Cortex of kidney (tissue), 1 donor: ENCODE measurements around the gene ONECUT2.

Source experiments
- DNase-seq: peaks from one replicate; lab custom pipeline; 2025; lab: John Stamatoyannopoulos, UW

The ONECUT2 gene

DNA sequence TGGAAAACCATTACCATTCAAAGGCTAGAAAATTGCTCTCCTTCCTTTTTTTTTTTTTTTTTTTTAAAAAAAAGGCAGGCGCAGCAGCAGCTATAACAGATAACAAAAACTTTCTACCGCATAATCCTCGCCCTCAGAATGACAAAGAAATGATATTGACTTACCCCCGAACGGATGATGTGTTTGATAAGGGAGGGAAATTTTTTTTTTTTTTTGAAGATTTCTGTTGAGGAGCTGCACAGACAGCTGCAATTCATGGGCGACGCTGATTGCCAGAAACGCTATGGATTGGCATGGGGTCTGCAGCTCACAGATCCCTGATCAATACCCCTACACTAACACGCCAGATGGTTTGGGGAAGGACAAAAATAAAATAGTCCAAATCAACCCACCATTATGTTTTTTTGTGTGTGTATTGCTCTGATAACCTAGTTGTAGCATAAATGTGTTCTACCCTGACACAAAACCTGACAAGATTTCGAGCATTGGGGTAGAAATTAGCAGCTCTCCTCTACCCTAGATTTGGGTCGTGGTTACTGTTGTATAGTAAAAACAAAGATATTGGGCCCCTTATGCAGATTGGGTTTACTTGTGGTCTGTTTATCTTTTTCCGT is 3.6 kb upstream of the ONECUT2 start:
- DNase-seq: no peak

DNA sequence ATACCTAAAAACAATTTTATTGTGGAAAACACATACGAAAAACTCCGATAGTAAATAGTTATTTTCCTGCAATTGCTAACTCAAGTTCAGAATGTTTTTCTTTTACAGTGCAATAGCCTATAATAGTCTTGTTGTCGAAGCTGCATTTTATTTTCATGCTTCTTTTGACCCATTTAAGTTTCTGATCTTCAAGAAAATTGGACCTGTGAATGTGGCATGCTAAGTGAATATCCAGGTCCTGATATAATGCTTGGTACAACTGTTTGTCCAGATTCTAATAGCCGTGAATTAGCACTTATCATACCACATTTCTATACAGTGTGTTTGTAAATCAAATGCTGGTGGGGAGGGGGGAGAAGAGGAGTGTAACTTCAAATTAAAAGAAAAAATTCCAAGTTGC is 3.0 kb upstream of the ONECUT2 start:
- no peak for DNase-seq

DNA sequence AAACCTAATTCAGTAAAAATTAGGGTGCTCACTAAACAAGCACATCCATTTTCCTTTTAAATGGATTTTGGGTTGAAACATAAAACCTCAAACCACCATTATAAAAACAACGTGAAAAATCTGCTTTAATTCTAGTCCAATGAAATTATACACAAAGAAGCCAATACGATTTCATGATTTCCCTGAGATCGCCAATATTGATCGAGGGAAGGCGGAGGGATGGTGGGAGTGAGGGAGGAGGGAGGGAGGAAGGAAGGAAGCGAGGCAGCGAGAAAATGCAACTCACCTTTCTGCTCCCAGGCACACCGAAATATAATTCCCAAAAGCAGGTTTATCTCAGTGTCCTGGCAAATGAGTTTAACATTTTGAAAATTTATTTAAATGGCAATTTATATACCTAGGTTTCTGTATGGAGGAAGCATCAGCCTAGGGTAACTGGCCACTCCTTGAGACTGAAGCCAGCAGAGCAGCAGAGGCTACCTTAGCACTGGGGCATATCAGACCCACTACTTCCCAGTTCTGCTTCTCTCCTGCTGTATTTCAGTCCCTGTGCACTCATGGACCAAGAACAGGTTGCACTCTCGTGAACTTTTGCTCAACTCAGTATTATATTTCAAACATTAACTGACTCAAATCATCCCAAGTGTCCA is 2.3 kb upstream of the ONECUT2 start:
- no peak for DNase-seq

DNA sequence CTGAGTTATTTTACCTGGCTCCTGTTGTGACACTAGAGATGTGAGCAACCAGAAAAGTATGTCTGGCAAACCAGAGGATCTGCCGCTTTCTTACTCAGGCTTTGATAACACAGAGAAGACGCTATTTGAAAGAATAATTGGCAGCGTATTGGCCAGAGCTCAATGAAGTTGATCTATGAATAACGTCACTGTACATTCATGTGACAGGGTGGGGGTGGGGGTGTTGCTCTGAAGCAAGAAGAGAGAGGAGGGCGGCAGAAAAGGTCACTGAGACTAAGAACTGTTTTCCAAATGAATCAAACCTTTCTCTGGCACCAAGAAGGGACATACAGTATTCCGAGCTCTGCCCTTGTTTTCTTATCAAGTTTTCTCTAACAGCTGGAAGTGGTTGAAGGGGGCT is 1.7 kb upstream of the ONECUT2 start:
- DNase-seq: no peak

DNA sequence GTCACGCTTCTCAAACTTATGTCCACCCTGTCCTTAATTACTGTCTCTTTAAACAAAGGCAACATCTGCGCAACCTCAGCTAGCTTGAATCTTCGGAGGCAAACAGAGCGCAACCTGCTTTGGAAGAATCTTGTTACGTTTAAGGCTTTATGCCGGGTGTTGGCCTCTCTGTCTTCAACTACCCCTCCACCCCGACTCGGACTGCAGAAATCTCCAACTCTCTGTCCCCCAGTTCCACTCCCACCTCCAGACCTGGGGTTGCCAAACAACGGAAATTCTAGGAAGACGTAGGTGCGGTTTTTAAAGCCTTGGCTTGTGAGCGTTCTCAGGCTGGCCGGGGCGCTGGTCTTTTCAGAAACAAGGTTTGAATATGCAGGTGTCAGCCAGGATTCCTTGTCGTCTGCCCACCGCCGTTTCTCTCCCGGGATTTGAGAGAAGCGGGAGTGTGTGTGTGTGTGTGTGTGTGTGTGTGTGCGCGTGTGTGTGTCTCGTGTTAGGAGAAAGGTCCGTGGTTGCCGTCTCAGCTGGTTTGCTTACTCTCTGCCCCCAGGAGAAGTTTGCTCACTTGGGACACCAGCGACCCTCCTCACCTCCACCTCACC is 1.1 kb upstream of the ONECUT2 start:
- no peak for DNase-seq

DNA sequence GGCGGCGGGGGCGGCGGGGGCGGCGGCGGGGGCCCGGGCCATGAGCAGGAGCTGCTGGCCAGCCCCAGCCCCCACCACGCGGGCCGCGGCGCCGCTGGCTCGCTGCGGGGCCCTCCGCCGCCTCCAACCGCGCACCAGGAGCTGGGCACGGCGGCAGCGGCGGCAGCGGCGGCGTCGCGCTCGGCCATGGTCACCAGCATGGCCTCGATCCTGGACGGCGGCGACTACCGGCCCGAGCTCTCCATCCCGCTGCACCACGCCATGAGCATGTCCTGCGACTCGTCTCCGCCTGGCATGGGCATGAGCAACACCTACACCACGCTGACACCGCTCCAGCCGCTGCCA is 644 bp downstream of the ONECUT2 start:
- no peak for DNase-seq

DNA sequence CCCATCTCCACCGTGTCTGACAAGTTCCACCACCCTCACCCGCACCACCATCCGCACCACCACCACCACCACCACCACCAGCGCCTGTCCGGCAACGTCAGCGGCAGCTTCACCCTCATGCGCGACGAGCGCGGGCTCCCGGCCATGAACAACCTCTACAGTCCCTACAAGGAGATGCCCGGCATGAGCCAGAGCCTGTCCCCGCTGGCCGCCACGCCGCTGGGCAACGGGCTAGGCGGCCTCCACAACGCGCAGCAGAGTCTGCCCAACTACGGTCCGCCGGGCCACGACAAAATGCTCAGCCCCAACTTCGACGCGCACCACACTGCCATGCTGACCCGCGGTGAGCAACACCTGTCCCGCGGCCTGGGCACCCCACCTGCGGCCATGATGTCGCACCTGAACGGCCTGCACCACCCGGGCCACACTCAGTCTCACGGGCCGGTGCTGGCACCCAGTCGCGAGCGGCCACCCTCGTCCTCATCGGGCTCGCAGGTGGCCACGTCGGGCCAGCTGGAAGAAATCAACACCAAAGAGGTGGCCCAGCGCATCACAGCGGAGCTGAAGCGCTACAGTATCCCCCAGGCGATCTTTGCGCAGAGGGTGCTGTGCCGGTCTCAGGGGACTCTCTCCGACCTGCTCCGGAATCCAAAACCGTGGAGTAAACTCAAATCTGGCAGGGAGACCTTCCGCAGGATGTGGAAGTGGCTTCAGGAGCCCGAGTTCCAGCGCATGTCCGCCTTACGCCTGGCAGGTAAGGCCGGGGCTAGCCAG is 1.2 kb downstream of the ONECUT2 start:
- no peak for DNase-seq

DNA sequence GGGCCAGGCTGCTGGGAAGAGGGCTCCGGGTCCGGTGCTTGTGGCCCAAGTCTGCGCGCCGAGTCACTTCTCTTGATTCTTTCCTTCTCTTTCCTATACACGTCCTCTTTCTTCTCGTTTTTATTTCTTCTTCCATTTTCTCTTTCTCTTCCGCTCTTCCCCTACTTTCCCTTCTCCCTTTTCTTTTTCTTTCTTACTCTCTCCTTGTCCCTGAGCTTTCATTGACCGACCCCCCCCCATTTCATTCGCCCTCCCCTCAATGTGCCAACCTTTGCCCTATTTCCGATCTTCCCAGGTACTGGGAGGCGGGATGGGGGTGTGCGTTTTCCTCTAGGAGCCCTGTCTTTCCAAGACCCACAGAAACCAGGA is 1.8 kb downstream of the ONECUT2 start:
- DNase-seq: no peak

DNA sequence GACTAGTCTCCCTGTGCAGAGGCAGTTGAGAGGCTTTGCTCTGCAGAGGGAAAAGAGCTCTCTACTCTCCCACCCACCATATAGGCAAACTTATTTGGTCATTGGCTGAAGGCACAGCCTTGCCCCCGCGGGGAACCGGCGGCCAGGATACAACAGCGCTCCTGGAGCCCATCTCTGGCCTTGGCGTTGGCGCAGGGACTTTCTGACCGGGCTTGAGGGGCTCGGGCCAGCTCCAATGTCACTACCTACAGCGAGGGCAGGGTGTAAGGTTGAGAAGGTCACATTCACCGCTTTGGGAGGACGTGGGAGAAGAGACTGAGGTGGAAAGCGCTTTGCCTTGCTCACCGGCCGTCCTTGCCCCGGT is 2.2 kb downstream of the ONECUT2 start:
- DNase-seq: no peak

DNA sequence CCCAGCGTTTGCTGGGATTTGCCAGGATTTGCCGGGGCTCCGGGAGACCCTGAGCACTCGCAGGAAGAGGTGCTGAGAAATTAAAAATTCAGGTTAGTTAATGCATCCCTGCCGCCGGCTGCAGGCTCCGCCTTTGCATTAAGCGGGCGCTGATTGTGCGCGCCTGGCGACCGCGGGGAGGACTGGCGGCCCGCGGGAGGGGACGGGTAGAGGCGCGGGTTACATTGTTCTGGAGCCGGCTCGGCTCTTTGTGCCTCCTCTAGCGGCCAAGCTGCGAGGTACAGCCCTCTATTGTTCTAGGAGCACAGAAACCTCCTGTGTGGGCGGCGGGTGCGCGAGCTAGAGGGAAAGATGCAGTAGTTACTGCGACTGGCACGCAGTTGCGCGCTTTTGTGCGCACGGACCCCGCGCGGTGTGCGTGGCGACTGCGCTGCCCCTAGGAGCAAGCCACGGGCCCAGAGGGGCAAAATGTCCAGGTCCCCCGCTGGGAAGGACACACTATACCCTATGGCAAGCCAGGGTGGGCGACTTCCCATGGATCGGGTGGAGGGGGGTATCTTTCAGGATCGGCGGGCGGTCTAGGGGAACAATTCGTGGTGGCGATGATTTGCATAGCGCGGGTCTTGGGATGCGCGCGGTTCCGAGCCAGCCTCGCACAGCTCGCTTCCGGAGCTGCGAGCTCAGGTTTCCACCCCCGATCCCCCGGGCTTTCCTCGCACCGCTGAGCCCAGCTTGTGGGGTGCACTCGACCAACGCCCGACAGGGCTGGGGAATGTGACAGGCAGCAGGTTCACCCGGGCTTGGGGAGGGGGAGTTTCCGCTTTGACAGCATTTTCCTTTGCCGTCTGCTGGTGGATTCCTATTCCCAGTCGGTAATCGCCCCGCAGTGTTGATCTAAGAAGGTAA is 2.8 kb downstream of the ONECUT2 start:
- no peak for DNase-seq

DNA sequence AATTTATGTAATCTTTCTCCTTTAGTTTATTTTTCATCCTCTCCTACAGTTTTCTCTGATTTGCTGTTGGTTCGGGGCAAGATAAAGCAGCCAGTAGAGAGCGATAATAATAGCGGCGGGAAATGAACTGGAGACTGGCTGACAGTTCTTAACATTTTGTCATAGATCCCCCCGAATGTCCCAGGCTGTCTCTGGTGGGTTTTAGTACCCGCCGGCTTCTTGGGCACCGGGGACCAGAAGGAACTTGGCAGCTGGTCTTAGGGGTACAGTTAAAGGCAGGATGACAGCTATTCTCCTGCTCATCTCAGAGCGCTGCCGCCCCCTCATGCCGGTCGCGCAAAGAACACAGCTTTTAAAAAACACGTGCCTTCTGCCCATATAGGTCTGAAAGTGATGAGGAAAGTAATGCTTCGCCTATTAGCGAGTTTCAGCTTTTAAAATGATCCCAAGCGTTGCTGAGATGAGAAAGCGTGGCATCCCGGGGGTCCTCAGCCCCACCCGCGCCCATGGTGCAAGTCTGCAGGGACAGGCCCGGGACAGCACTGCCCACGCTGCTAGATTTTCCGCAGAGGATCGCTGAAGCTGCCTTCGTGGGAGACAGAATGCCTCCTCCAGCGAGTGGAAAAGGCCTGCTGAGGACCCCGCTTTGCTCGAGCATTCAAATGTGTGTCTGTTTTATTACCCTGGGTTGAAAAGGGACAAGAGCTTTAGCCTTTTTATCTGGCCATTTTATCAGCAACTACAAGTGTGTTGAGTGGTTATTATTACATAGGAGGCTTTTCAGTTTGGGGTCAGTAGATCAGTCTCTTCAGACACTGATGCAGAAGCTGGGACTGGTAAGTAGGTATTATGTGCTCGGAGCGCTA is 3.8 kb downstream of the ONECUT2 start:
- DNase-seq: no peak

DNA sequence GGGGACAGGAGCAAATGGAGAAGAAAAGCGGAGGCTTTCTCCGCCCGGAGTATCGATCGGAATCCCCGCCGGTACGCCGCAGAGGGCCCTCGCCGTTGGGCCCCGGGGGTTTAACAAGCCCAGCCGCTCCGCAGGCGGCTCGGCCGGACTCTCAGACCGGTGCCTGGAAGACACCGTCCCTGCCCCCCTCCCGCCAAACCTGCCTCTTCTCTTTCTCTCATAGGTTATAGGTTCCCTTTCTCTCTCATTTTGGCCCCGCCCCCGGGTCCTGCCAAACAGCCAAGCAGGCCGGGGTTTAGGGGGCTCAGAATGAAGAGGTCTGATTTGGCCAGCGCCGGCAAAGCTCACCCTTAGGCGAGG is 4.4 kb downstream of the ONECUT2 start:
- no peak for DNase-seq

DNA sequence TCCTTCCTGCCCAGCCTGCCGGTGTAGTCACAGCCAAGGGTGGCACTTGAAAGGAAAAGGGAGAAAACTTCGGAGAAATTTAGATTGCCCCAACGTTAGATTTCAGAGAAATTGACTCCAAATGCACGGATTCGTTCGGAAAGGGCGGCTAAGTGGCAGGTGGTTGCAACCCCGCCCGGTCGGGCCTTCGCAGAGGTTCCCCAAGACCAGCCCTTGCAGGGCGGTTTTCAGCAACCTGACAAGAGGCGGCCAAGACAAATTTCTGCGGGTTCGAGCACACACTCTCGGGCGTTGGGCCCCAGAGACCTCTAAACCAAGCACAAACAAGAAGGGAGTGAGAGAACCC is 4.8 kb downstream of the ONECUT2 start:
- no peak for DNase-seq

DNA sequence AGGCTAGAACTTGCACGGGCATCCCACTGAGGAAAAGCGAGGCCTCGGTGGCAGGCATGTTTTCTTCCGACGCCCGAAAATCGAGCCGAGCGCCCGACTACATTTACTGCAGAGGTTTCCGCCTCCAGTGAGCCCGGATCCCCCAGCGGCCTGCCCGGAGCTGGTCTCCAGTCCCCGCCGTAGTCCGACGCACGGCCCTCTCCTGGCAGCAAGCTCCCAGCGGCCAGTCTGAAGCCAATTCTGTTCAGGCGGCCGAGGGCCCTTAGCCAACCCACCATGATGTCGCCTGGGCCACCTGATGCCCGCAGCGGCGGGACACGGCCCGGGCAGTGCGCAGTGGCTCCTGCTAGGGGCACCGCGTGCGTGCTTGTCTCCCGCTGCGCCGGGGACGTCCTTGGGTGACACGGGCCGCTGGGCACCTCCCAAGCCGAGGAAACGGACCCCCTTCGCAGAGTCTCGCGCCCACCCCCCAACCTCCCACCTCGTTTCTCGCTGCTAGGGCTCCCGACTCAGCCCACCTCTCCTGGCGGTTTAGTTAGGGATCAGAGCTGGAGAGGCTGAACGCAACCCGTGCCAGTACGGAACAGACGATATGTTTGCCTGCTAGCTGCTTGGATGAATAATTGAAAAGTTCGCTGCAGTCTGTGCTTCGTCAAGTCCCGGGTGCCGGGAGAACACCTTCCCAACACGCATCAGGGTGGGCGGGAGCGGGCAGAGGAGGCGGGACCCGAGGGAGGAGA is 5.3 kb downstream of the ONECUT2 start:
- DNase-seq: no peak

DNA sequence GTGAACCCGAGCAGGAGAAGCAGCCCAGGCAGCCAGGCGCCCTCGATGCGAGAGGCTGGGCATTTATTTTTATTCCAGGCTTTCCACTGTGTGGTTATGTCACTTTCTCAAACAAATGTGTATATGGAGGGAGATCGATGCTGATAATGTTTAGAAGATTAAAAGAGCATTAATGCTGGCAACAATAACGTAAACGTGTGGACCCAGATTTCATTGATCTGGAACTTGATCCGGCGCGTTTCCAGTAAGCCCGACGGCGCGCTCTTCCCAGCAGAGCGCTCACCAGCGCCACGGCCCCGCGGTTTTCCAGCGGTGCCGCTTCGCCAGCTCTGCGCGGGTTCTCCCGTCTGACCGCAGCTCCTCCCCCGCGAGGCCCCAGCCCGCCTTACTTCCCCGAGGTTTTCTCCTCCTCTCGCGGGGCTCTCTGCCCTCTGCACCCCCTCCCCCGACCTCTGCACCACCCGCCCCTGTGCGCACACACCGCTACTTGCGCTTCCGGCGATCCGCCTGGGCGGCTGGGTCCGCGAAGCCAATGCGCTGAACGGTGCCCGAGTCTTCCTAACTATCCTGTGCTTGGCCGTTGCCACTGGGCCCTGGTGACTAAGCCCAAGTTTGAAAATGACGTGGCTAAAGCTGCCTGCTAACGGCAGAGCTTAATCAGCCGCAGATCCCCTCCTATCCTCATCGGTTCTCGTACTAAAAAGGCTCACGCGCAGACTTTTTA is 6.1 kb downstream of the ONECUT2 start:
- DNase-seq: no peak

DNA sequence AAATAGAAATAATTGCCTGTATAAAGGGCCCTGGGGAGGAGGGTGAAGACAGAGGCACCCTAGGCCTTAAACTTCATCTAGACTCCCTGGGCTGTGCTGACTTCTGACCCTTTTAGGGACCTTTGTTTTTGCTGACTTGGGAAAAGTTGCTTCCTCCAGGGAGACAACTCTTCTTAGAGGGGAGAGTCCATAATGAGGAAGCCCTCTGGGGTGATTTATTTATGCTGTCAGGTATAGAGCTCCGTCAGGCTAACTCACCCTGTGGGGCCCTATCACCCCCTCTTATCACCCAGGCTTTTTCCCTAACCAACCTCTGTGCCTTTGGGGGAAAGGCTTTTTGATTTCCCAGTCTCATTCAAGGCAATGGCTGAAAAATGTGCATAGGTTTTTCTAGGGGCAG is 8.1 kb downstream of the ONECUT2 start:
- no peak for DNase-seq

DNA sequence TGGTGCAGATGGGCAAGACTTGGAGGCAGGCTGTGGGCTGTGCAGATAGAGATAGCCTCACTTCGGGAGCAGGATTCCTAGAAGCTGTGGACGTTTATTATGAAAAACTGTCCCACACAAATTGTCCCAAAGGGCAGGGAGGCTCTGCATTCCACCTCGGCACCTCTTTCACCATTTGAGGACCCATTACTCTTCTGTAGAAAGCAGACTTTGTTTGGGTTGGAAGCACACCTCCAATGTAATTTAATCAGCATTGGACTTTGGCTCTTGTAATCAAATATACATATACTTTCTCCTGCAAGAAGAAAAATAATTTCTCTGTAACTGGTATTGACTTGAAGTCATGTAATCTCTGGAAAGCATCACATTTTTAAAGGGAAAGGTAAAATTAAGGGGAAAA is 8.5 kb downstream of the ONECUT2 start:
- no peak for DNase-seq

DNA sequence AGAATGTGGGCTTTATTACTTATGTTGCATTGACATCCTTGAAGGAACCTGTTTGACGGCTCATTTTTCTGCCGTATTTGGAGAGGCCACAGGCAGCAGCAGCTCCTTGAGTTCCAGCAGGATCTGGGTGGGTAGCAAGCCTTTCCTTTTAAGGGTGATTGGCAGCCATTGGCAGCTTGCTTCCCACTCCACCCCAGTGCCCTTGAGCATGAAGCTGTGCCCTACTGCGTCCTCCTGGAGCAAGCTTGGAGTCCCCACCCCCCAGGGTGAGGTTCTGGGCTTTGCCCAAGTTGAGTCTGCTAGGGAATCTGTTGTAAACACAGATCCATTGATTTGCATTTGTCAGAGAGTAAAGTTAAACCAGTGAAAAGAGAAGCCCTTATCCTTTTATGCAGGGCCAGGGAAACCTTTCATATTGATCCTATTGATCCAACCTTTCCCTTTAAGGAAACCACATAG is 9.2 kb downstream of the ONECUT2 start:
- no peak for DNase-seq

DNA sequence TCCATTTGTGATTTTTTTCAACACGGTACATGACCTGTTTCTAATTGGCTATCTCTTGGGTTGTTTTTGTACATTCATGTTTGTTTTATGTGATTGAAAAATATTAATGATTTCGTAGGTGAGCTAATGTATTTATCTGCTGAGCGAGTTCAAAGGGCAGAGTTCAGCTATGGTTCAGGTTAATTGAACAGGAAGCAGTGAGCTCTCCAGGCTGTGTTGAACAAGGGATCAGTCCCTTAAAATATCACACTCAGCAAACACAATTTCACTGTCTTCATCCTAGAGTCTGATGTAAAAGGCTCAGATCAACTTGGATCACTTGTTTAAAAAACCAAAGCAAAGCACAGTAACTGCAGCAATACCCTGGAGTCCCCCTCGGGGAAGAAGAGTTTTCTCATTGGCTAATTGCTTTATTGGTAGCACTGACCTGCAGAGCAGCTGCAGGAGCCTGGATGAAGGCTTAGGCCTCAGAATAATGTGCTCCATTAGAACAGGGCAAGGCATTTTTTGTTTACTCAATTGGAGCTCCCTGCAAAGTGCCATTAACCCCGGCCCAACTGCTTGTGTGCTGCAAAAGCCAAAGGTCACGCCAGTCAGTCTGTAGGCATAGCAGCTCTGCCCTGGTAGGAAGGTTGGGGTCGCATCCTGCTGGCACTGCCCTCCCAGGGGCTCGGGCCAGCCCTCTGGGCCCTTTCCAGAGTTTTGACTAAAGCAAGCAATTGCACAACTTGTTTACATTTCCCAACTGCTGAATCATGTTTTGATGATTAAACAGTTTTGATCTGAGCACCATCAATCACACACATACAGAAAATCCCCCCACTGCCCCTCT is 10.5 kb downstream of the ONECUT2 start:
- DNase-seq: no peak
